Measurements from ENCODE around the gene ENDOV. TPM values are rescaled to one million over a fixed set of nuclear protein-coding genes. Genes with fewer than 3 reads are reported as not detected.

Gene ENDOV
- total and polyA plus RNA-seq, 2 of the 13 experiments (the other 11 are each of a cell fraction or from before 2014, with no cell fraction given) = 15.1 to 17.1 TPM

DNA sequence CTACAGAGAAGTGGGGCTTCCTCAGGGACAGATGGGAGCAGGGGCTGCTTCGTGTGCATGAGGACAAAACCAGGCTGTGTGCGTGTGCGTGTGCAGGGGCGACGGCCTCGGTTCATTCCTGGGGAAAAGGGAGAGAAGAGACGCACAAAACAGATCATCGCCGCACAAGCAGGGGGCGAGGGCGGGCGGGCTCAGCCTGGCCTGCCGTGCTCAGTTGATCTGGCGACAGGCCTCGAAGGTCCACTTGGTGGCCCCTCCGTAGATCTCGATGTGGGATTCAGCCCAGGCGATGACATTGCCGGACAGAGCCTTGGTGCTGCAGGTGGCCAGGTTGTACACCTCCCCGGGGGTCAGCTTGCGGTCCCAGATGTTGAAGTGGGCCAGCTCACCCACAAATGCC lies 55.6 kb downstream of the ENDOV start (continued):
- TF ChIP-seq, protein P1, sequence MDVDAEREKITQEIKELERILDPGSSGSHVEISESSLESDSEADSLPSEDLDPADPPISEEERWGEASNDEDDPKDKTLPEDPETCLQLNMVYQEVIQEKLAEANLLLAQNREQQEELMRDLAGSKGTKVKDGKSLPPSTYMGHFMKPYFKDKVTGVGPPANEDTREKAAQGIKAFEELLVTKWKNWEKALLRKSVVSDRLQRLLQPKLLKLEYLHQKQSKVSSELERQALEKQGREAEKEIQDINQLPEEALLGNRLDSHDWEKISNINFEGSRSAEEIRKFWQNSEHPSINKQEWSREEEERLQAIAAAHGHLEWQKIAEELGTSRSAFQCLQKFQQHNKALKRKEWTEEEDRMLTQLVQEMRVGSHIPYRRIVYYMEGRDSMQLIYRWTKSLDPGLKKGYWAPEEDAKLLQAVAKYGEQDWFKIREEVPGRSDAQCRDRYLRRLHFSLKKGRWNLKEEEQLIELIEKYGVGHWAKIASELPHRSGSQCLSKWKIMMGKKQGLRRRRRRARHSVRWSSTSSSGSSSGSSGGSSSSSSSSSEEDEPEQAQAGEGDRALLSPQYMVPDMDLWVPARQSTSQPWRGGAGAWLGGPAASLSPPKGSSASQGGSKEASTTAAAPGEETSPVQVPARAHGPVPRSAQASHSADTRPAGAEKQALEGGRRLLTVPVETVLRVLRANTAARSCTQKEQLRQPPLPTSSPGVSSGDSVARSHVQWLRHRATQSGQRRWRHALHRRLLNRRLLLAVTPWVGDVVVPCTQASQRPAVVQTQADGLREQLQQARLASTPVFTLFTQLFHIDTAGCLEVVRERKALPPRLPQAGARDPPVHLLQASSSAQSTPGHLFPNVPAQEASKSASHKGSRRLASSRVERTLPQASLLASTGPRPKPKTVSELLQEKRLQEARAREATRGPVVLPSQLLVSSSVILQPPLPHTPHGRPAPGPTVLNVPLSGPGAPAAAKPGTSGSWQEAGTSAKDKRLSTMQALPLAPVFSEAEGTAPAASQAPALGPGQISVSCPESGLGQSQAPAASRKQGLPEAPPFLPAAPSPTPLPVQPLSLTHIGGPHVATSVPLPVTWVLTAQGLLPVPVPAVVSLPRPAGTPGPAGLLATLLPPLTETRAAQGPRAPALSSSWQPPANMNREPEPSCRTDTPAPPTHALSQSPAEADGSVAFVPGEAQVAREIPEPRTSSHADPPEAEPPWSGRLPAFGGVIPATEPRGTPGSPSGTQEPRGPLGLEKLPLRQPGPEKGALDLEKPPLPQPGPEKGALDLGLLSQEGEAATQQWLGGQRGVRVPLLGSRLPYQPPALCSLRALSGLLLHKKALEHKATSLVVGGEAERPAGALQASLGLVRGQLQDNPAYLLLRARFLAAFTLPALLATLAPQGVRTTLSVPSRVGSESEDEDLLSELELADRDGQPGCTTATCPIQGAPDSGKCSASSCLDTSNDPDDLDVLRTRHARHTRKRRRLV (CRISPR knock-in tag; IDR thresholded peaks at IDR 0.05) = no peak
- TF ChIP-seq, protein P2, sequence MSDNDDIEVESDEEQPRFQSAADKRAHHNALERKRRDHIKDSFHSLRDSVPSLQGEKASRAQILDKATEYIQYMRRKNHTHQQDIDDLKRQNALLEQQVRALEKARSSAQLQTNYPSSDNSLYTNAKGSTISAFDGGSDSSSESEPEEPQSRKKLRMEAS (IDR thresholded peaks at IDR 0.05) = no peak
- TF ChIP-seq, protein P3, sequence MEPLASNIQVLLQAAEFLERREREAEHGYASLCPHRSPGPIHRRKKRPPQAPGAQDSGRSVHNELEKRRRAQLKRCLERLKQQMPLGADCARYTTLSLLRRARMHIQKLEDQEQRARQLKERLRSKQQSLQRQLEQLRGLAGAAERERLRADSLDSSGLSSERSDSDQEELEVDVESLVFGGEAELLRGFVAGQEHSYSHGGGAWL (CRISPR knock-in tag; IDR thresholded peaks at IDR 0.05) = no peak
- no peak for TF ChIP-seq STAG1 (CRISPR knock-in tag; IDR thresholded peaks at IDR 0.05)
- TF ChIP-seq ZNF263 (CRISPR knock-in tag; IDR thresholded peaks at IDR 0.05) = no peak
- TF ChIP-seq, protein P4, sequence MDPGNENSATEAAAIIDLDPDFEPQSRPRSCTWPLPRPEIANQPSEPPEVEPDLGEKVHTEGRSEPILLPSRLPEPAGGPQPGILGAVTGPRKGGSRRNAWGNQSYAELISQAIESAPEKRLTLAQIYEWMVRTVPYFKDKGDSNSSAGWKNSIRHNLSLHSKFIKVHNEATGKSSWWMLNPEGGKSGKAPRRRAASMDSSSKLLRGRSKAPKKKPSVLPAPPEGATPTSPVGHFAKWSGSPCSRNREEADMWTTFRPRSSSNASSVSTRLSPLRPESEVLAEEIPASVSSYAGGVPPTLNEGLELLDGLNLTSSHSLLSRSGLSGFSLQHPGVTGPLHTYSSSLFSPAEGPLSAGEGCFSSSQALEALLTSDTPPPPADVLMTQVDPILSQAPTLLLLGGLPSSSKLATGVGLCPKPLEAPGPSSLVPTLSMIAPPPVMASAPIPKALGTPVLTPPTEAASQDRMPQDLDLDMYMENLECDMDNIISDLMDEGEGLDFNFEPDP (CRISPR knock-in tag; conservative IDR thresholded peaks at IDR 0.05) = no peak
- TF ChIP-seq FOXP1 (IDR thresholded peaks at IDR 0.05) = no peak
- TF ChIP-seq FOXP1 (CRISPR knock-in tag; IDR thresholded peaks at IDR 0.05) = no peak
- no peak for TF ChIP-seq SPEN (CRISPR knock-in tag; IDR thresholded peaks at IDR 0.05; ENCODE audit: low read depth)
- no peak for TF ChIP-seq KDM3A (CRISPR knock-in tag; IDR thresholded peaks at IDR 0.05; ENCODE audit: low read depth)
- no peak for TF ChIP-seq ARHGAP35 (CRISPR knock-in tag; IDR thresholded peaks at IDR 0.05; ENCODE audit: borderline replicate concordance)
- TF ChIP-seq HNRNPUL1 (IDR thresholded peaks at IDR 0.05; ENCODE audit: low read depth, low read length) = no peak
